NCI-H2171 (cell line): ENCODE measurements around the gene ARID5A.
A peak's percentile ranks its signal among the peaks of the same experiment; 100 is the strongest.
"Not testable (repeated sequence)": the region's sequence is repeated elsewhere in the genome, so short reads cannot be mapped to it uniquely, and the experiment has no call there.

ENCODE experiments used
- DNase-seq: peaks from one replicate; lab custom pipeline; 2025; lab: John Stamatoyannopoulos, UW

Gene ARID5A, protein sequence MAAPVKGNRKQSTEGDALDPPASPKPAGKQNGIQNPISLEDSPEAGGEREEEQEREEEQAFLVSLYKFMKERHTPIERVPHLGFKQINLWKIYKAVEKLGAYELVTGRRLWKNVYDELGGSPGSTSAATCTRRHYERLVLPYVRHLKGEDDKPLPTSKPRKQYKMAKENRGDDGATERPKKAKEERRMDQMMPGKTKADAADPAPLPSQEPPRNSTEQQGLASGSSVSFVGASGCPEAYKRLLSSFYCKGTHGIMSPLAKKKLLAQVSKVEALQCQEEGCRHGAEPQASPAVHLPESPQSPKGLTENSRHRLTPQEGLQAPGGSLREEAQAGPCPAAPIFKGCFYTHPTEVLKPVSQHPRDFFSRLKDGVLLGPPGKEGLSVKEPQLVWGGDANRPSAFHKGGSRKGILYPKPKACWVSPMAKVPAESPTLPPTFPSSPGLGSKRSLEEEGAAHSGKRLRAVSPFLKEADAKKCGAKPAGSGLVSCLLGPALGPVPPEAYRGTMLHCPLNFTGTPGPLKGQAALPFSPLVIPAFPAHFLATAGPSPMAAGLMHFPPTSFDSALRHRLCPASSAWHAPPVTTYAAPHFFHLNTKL

GRCh38 chr2:96536445-96537065, at the start of gene ARID5A:
Gene ARID5A (plus strand): TSS chr2:96536752. CDS start chr2:96536827, 75 bp downstream.
- DNase-seq: peak; percentile 89

DNA sequence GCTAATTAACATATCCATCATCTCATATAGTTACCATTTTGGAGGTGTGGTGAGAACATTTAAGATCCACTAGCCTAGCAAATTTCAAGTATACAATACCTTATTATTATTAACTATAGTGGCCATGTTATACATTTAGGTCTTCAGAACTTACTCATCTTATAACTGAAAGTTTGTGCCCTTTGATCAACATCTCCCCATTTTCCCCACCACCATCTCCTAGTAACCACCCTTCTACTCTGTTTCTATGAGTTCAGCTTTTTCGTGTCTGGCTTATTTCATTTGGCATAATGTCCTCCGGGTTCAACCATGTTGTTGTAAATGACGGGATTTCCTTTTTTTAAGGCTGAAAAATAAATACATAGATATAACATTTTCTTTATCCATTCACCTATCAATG, 47.3 kb upstream of the ARID5A start:
- no peak for DNase-seq

- no peak for DNase-seq
These were observed 46.9 kb upstream of the ARID5A start for GRCh38 chr2:96489663-96490062.

GRCh38 chr2:96491860-96492497, 44.6 kb upstream of the ARID5A start:
- DNase-seq: no peak

DNA sequence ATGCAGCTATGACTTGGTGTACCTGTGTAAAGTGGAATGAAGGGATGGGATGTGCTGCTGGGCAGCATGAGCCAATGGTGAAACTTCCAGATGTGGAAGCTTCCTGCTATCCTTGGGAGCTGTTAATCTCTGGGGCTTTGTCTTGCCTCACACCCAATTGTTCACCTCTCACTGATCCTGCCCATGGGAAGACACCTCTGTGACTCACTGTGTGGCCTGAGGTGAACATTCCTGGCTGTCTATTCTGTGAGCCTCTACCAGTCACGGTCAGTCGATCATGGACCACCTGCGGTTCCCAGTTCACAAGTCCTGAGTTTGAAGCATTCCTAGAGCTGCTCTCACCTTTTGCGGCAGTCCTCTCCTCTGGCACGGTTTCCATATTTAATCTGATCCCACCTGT, 43.5 kb upstream of the ARID5A start:
- DNase-seq: no peak

DNA sequence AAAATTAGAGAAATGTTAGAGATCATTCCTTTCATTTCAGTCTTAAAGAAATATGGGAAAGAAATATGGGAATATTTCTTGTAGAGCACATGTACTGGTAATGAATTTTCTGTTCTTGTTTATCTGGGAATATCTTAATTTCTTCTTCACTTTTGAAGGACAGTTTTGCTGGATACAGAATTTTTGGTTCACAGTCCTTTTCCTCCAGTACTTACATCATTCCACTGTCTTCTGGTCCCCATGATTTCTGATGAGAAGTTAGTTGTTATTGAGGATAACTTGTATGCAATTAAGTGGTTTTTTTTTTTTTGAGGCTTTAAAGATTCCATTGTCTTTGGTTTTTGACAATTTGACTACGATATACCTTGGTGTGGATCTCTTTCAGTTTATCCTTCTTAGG, 42.4 kb upstream of the ARID5A start:
- DNase-seq: no peak

DNA sequence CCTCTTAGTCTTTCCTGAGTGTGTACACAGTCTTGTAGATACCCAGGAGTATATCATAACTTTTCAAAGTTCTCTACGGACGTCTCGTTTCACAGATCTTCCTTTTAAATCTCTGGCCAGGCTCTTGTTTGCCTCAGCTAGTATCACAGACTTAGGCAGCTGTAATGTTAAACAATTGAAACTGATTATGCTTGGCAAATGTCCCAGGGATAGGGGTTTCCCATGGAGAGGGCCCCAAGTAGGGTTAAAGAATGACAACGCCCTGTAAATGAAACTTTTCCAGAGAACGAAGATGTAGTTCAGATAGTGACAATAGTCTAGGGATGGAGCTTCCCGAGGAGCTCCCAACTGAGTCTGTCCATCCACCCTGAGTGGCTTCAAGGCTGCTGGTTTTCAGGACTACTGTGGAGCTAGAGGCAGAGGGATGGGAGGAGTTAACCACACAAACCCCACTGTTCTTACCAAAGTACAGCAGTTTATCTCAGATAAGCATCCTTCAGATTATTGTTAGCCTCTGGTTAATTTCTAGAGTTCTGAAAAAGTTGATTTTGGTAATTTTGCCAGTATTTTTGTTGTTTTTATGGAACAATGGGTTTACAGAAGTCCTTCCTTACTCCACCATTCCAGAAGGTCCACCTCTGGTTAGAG, 40.4 kb upstream of the ARID5A start:
- DNase-seq: no peak

GRCh38 chr2:96498021-96498431, 38.5 kb upstream of the ARID5A start:
- DNase-seq: no peak

- not testable (repeated sequence) for DNase-seq
These were observed 37.9 kb upstream of the ARID5A start for GRCh38 chr2:96498611-96499010.

- no peak for DNase-seq
These were observed 37.2 kb upstream of the ARID5A start for GRCh38 chr2:96499061-96499960.

- DNase-seq: no peak
These were observed 36.0 kb upstream of the ARID5A start for GRCh38 chr2:96500385-96501066.

DNA sequence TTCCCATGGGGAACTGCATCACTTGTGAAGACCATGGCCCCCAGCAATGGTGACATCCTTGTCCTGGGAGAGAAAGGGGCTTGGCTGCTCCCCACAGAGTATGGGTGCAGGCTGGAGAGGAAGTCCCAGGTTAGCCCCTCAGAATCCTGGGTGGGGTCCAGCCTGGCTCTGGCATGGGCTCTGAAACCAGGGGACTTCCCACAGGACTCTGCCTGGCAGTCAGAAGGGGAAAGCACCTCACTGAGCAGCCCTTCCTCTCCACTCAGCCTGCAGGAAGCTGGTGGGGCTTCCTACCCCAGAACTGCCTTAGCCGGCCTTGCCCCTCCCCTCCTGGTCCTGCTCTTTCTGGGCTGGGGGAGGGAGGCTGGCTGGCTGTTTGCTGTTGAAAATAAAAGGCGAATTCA, 35.1 kb upstream of the ARID5A start:
- DNase-seq: no peak

DNA sequence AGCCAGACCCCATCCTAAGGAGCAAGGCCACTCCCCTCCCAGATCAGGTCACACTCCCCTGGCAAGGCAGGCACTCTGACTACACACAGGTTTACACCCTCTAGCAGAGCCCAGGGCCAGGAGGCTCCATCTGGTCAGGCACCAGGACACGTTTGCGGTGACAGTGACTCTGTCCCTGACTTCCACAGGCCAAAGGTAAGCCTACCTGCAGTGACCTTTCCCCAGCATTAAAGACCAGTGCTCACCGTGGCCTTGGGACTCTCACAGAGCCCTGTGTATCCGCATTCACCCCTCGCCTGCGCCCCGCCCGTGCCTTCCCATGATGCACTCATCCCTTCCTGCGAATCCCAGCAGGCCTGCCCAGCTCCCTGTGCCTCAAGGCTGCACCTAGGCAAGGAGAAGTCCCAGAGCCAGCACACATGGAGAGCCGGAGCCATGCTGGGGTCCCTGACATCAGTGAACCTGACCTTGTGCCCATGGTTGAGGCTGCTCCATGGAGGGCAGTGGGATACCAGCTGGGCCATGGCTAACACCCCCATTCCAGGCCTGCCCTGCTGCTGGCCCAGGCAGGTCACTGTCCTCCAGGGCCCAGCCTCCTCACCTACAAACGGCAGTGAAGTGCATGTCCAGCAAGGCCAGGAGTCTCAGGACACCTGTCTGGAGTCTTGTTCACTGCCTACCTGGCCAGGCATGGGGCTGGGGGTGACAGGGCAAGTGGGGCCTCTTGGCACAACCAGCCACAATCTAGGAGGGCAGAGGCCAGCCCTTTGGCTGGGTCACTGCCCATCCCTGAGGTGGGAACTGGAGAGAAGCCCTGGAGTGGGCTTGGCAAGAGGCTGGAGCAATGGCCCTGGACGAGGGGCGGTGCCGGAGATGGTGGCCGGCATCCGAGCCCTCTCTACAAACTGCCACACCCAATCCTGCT, 34.4 kb upstream of the ARID5A start:
- DNase-seq: no peak

- no peak for DNase-seq
These were observed 33.5 kb upstream of the ARID5A start for GRCh38 chr2:96502891-96503636.

DNA sequence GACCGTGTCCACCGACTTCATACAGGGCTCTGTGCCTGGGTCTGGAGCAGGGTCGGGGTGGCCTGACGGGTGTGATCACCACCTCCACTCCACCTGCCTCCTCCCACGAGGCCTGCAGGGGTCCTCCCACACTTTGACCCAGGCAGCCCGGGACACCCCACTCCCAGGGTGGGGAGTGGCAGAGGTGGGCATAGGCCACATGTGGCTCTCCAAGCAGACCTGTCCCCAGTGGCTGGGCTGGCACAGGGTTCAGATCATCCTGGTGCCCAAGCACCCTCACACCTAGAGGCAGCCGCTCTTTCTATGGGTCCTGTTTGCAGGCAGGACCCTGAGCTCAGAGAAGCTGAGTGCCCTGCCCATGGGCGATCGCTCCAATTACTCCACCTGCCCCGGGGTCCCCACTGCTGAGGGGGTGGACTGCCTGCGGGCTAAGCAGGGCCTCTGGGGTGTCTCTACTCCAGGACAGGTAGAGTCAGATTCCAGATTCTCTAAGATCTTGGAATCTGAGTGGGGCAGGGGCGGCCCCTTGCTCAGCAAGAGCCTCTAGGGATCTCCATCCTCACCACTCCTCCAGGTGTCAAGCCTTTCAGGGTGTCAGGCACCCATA, 32.8 kb upstream of the ARID5A start:
- DNase-seq: no peak

DNA sequence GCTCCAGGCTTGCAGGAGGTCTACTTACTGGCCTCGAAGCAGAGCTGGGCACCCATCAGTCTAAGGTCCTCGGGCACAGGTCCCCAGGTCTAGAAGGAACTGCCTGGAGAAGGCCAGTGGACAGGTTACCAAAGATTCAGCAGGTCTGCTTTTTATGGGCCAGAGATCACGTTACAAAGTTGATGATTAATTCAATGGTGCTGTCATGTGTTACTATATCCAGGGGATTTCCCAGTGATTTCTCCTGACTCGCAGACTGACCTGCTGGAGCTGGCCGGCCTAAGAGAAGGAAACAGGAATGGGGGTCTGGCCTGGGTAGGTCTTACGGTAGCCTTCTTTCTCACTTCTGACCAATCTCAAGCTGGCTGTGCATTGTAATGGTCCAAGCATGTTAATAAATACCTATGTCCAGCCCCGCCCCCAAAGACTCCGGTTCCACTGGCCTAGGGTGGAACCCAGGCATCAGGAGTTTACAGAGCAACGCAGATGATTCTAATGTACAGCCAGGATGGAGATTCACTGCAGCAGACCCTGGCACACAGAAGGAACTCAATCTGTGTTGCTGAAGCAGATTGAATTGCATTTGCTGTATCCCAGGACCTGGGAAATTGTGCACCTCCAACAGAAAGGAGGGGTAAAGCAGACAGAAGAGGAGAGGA, 31.2 kb upstream of the ARID5A start, which contains the start of gene NEURL3:
NEURL3 (minus strand) TSS at position 127 of the 659 bp plus-strand sequence; CDS start at position 56, 71 bp downstream.
- no peak for DNase-seq
